HL-60 (cell line): ENCODE data around the gene FAHD2A.
"Not testable (repeated sequence)": the region's sequence is repeated elsewhere in the genome, so short reads cannot be mapped to it uniquely, and the experiment has no call there.

Experiments used
- POLR2AphosphoS5 ChIP-seq: IDR thresholded peaks from 2 replicates; pipeline ENCODE4 v1.6.1; 2012; ENCODE audit warnings: low read depth
- REST ChIP-seq: IDR thresholded peaks from 2 replicates; pipeline ENCODE4 v1.6.1; 2012; ENCODE audit warnings: low read depth; ENCODE audit not compliant: insufficient replicate concordance
- TF ChIP-seq, protein P1 (sequence below): IDR thresholded peaks from one replicate; pipeline ENCODE4 v1.5.1; 2011; ENCODE audit warnings: low read length, control low read depth, inconsistent platforms; ENCODE audit not compliant: insufficient read depth

- TF ChIP-seq, protein P1, sequence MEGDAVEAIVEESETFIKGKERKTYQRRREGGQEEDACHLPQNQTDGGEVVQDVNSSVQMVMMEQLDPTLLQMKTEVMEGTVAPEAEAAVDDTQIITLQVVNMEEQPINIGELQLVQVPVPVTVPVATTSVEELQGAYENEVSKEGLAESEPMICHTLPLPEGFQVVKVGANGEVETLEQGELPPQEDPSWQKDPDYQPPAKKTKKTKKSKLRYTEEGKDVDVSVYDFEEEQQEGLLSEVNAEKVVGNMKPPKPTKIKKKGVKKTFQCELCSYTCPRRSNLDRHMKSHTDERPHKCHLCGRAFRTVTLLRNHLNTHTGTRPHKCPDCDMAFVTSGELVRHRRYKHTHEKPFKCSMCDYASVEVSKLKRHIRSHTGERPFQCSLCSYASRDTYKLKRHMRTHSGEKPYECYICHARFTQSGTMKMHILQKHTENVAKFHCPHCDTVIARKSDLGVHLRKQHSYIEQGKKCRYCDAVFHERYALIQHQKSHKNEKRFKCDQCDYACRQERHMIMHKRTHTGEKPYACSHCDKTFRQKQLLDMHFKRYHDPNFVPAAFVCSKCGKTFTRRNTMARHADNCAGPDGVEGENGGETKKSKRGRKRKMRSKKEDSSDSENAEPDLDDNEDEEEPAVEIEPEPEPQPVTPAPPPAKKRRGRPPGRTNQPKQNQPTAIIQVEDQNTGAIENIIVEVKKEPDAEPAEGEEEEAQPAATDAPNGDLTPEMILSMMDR: not testable (repeated sequence)
- not testable (repeated sequence) for TF ChIP-seq REST, POLR2AphosphoS5
Measured at GRCh38 chr2:95434507-95435076, 32.1 kb downstream of the FAHD2A start.
